Measurements from ENCODE around the gene NAV2. TPM values are rescaled to one million over a fixed set of nuclear protein-coding genes. Genes with fewer than 3 reads are reported as not detected.

Gene NAV2
- total and polyA plus RNA-seq, 2 donors (not counting 1 experiment from before 2014, with no cell fraction given), result 8.1 to 14.0 TPM

- TF ChIP-seq CTCF (conservative IDR thresholded peaks at IDR 0.05 in 1 of 2, IDR thresholded peaks at IDR 0.05 in 1 of 2; ENCODE audit: low read depth in 1 of 2, low read length in 2 of 2), result no peak
- no peak for TF ChIP-seq EZH2 (IDR thresholded peaks at IDR 0.05; ENCODE audit: low read length, missing control alignments)
- Histone ChIP-seq H3K9me3 (ENCODE audit: control insufficient read depth, insufficient read depth, low read depth, low read length) (no peaks in the 10 kb centered on the region), H3K4me2 (ENCODE audit: extremely low read depth, insufficient read depth, low read length) (no peak overlapping the region), H3K4me1 (ENCODE audit: control insufficient read depth, extremely low read depth, insufficient read depth, low read length) (no peaks in the 10 kb centered on the region), H3K36me3 (ENCODE audit: control insufficient read depth, insufficient read depth, low read length) (no peaks in the 10 kb centered on the region), H3K27ac (ENCODE audit: insufficient read depth, low read length) (no peak overlapping the region), H3K9ac (ENCODE audit: insufficient read depth, low read length) (no peak overlapping the region), H3K79me2 (ENCODE audit: control insufficient read depth, insufficient read depth, low read length) (no peaks in the 10 kb centered on the region), H2AFZ (ENCODE audit: low read length) (no peak overlapping the region), H3K4me3 (replicated peaks in 1 of 4; ENCODE audit: control extremely low read depth in 1 of 4, insufficient read depth in 1 of 4, low read depth in 3 of 4, low read length in 4 of 4) (no peak overlapping the region), H4K20me1 (ENCODE audit: control insufficient read depth, extremely low read depth, insufficient read depth, low read length) (peaks cover 2% of the 10 kb centered on the region), H3K27me3 (ENCODE audit: control insufficient read depth, insufficient read depth, low read length) (peaks cover 65% of the 10 kb centered on the region)
- no peak for DNase-seq (ENCODE audit: low read depth in 2 of 2)
These were observed 443.1 kb downstream of the NAV2 start for GRCh38 chr11:20155683-20156279.

GRCh38 chr11:20156280-20156875 is 443.7 kb downstream of the NAV2 start:
- H3K4me3 ChIP-seq (replicated peaks in 1 of 4; ENCODE audit: control extremely low read depth in 1 of 4, insufficient read depth in 1 of 4, low read depth in 3 of 4, low read length in 4 of 4), result no peak overlapping the region
- DNase-seq (ENCODE audit: low read depth in 2 of 2), result no peak
- no peaks in the 10 kb centered on the region for H3K4me1 ChIP-seq (ENCODE audit: control insufficient read depth, extremely low read depth, insufficient read depth, low read length)
- peaks cover 2% of the 10 kb centered on the region for H4K20me1 ChIP-seq (ENCODE audit: control insufficient read depth, extremely low read depth, insufficient read depth, low read length)
- H3K27ac ChIP-seq (ENCODE audit: insufficient read depth, low read length), result no peak overlapping the region
- no peak overlapping the region for H3K9ac ChIP-seq (ENCODE audit: insufficient read depth, low read length)
- H3K9me3 ChIP-seq (ENCODE audit: control insufficient read depth, insufficient read depth, low read depth, low read length), result no peaks in the 10 kb centered on the region
- H3K27me3 ChIP-seq (ENCODE audit: control insufficient read depth, insufficient read depth, low read length), result peaks cover 71% of the 10 kb centered on the region
- H3K36me3 ChIP-seq (ENCODE audit: control insufficient read depth, insufficient read depth, low read length), result no peaks in the 10 kb centered on the region
- H3K79me2 ChIP-seq (ENCODE audit: control insufficient read depth, insufficient read depth, low read length), result no peaks in the 10 kb centered on the region
- H2AFZ ChIP-seq (ENCODE audit: low read length), result no peak overlapping the region
- no peak overlapping the region for H3K4me2 ChIP-seq (ENCODE audit: extremely low read depth, insufficient read depth, low read length)
- peak; percentile 94 for TF ChIP-seq EZH2 (IDR thresholded peaks at IDR 0.05; ENCODE audit: low read length, missing control alignments)
- no peak for TF ChIP-seq CTCF (conservative IDR thresholded peaks at IDR 0.05 in 1 of 2, IDR thresholded peaks at IDR 0.05 in 1 of 2; ENCODE audit: low read depth in 1 of 2, low read length in 2 of 2)

GRCh38 chr11:20156876-20157613 is 444.4 kb downstream of the NAV2 start:
- H2AFZ ChIP-seq (ENCODE audit: low read length), result no peak overlapping the region
- H3K4me2 ChIP-seq (ENCODE audit: extremely low read depth, insufficient read depth, low read length), result no peak overlapping the region
- no peak for DNase-seq (ENCODE audit: low read depth in 2 of 2)
- H3K9ac ChIP-seq (ENCODE audit: insufficient read depth, low read length), result no peak overlapping the region
- H3K36me3 ChIP-seq (ENCODE audit: control insufficient read depth, insufficient read depth, low read length), result no peaks in the 10 kb centered on the region
- no peak for TF ChIP-seq CTCF (conservative IDR thresholded peaks at IDR 0.05 in 1 of 2, IDR thresholded peaks at IDR 0.05 in 1 of 2; ENCODE audit: low read depth in 1 of 2, low read length in 2 of 2)
- peak; percentile 98 for TF ChIP-seq EZH2 (IDR thresholded peaks at IDR 0.05; ENCODE audit: low read length, missing control alignments)
- no peak overlapping the region for H3K27ac ChIP-seq (ENCODE audit: insufficient read depth, low read length)
- H3K4me1 ChIP-seq (ENCODE audit: control insufficient read depth, extremely low read depth, insufficient read depth, low read length), result no peaks in the 10 kb centered on the region
- H3K79me2 ChIP-seq (ENCODE audit: control insufficient read depth, insufficient read depth, low read length), result no peaks in the 10 kb centered on the region
- H3K9me3 ChIP-seq (ENCODE audit: control insufficient read depth, insufficient read depth, low read depth, low read length), result no peaks in the 10 kb centered on the region
- H3K27me3 ChIP-seq (ENCODE audit: control insufficient read depth, insufficient read depth, low read length), result peaks cover 77% of the 10 kb centered on the region
- no peak overlapping the region for H3K4me3 ChIP-seq (replicated peaks in 1 of 4; ENCODE audit: control extremely low read depth in 1 of 4, insufficient read depth in 1 of 4, low read depth in 3 of 4, low read length in 4 of 4)
- H4K20me1 ChIP-seq (ENCODE audit: control insufficient read depth, extremely low read depth, insufficient read depth, low read length), result peaks cover 2% of the 10 kb centered on the region
